Neural progenitor cell (in vitro differentiated cells): ENCODE data around the gene PARPBP.

Experiments
- EZH2 ChIP-seq: fragments of 200-600 bp; sonication (generic); IDR thresholded peaks from 2 replicates; pipeline ENCODE4 v1.6.1; 2017; ENCODE audit warnings: antibody characterized with exemption, mild to moderate bottlenecking, moderate library complexity
- EZH2phosphoT487 ChIP-seq: fragments of 200-600 bp; sonication (generic); IDR thresholded peaks from 2 replicates; pipeline ENCODE4 v1.6.1; 2017; ENCODE audit warnings: antibody characterized with exemption
- TF ChIP-seq, protein P1 (sequence below): fragments of 200-600 bp; sonication (generic); IDR thresholded peaks from 2 replicates; pipeline ENCODE4 v1.5.1; 2017; ENCODE audit warnings: antibody characterized with exemption, mild to moderate bottlenecking

DNA sequence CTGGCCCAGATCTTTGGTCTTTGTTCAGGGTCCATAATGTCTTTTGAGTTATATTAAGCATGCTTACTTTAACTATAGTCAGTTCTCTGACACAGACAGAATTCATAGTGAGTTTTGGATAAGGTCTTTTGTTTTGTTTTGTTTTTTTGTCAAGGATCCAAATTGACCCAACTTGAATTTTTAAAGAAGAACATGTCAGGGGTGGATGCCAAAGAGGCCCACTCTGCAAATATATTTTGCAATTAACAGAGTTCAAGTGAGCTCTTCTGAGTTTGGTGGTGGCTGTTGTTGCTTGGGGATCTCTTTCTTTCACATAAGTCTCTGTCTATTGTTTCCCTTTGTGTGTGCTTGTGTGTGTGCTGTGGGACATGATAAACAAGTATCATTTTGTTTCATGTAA, 112.1 kb downstream of the PARPBP start:
- TF ChIP-seq, protein P1, sequence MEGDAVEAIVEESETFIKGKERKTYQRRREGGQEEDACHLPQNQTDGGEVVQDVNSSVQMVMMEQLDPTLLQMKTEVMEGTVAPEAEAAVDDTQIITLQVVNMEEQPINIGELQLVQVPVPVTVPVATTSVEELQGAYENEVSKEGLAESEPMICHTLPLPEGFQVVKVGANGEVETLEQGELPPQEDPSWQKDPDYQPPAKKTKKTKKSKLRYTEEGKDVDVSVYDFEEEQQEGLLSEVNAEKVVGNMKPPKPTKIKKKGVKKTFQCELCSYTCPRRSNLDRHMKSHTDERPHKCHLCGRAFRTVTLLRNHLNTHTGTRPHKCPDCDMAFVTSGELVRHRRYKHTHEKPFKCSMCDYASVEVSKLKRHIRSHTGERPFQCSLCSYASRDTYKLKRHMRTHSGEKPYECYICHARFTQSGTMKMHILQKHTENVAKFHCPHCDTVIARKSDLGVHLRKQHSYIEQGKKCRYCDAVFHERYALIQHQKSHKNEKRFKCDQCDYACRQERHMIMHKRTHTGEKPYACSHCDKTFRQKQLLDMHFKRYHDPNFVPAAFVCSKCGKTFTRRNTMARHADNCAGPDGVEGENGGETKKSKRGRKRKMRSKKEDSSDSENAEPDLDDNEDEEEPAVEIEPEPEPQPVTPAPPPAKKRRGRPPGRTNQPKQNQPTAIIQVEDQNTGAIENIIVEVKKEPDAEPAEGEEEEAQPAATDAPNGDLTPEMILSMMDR = no peak
- TF ChIP-seq EZH2 (no peak), EZH2phosphoT487 (no peak)
